Right lobe of liver (tissue), 6 donors: ENCODE measurements around the gene SBF2. TPM values are rescaled to one million over a fixed set of nuclear protein-coding genes. Genes with fewer than 3 reads are reported as not detected.

Source experiments
- ATAC-seq, 4 donors: fragments of 200-7000 bp; cut with Tn5 transposase; one replicate each; pipeline ENCODE4 v1.9.1; 2020; ENCODE audit warnings: mild to moderate bottlenecking in 4 of 4, moderate library complexity in 4 of 4
- DNase-seq, 3 donors: peaks; one replicate each; pipeline ENCODE4 v3.0.0-alpha.2; 2020
- H3K27ac ChIP-seq, 3 donors: fragments of 200-600 bp; one replicate each; pipeline ENCODE4 v1.8.0; 2022
- H3K27me3 ChIP-seq, 2 donors: fragments of 200-600 bp; one replicate each; pipeline ENCODE4 v1.8.0; 2022
- H3K36me3 ChIP-seq, 4 donors: fragments of 200-600 bp; sonication (generic) in 1 of 4; one replicate each; pipeline versions ENCODE4 v1.5.1 to v1.8.0; 2017 to 2022; ENCODE audit warnings: control low read depth in 1 of 4
- H3K4me1 ChIP-seq, 4 donors: fragments of 200-600 bp; sonication (generic) in 1 of 4; one replicate each; pipeline versions ENCODE4 v1.5.1 to v1.8.0; 2017 to 2022; ENCODE audit warnings: control low read depth in 1 of 4
- H3K4me3 ChIP-seq, 3 donors: fragments of 200-600 bp; one replicate each; pipeline ENCODE4 v1.8.0; 2022
- H3K9me3 ChIP-seq, 4 donors: fragments of 200-600 bp; sonication (generic) in 1 of 4; one replicate each; pipeline versions ENCODE4 v1.5.1 to v1.8.0; 2017 to 2022; ENCODE audit warnings: control low read depth in 1 of 4
- POLR2A ChIP-seq: fragments of 450-650 bp; IDR thresholded peaks from one replicate; pipeline ENCODE4 v1.6.1; 2017; ENCODE audit warnings: antibody characterized with exemption, mild to moderate bottlenecking
- WGBS: methylation state at CpG from one replicate; pipeline ENCODE4 v1.1.6; 2018; ENCODE audit warnings: low coverage, low lambda C conversion rate; ENCODE audit not compliant: insufficient coverage; ENCODE audit errors: missing lambda C conversion rate; 5-methylcytosine and 5-hydroxymethylcytosine counted together
- intact Hi-C, 2 donors: fragments of 100-400 bp; cut with DNase I; formaldehyde crosslinking; loops; one replicate each; pipeline versions ENCODE4 v1.11.2 to v1.14.1; 2022
- total RNA-seq, 6 experiments: library from RNA; depleted of rRNA in 2 of 6; stranded (reverse); fragments of >200 nt in 2 of 6; fragmentation: NEBNext Ultra II Directional in 3 of 6; extraction: Animal tissue kit (Norgen Biotek cat#: 25700) in 3 of 6; gene quantifications; one replicate each; pipeline versions ENCODE4 v1.1.0 to v1.2.4, GENCODE V29; 2016 to 2023
- TF ChIP-seq, protein P1 (sequence below), 4 donors: fragments of 200-600 bp in 3 of 4; fragments of 450-650 bp in 1 of 4; IDR thresholded peaks; one replicate each; pipeline versions ENCODE4 v1.5.1 to v1.8.0; 2016 to 2022; ENCODE audit warnings: antibody characterized with exemption in 4 of 4, mild to moderate bottlenecking in 2 of 4
- donor health status: DM: no; HTN: yes; CAD: no.
- donor health status: DM: no; HTN: no; CAD: no.
- donor health status: DM: no; HTN: no; CAD: no.
- donor health status: DM: no; HTN: yes; CAD: no.
- donor health status: DM: no; HTN: yes; CAD: no.

Gene SBF2
- total RNA-seq, 6 experiments from 2014 or later = 13.7 to 28.4 (median 21.3) TPM

DNA sequence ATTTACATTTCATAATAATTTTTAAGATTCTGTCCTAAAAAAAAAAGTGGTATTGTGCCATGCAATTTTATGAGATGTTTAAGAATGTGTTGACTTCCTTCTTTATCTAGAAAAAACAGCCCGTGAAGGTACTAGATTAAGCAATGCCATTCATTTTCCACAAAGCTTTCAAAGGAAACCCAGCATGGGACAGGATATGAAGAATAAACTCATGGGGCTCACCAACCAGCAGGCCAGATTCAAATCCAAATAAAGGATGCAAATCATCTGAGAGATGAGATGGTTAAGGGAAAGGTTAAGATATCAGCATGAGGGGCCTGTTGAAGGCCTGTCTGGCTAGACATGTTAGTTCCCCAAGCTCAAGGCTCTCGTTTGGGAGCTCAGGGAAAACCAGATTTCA is 431.0 kb downstream of the SBF2 start:
- no peak for ATAC-seq
- H3K27me3 ChIP-seq = no peaks in the 10 kb centered on the region
- H3K4me1 ChIP-seq = no peaks in the 10 kb centered on the region
- 67% methylated on average over 2 of the region's 2 CpGs for WGBS
- intact Hi-C loops = no loop called here
- no peak overlapping the region for H3K4me3 ChIP-seq
- no peaks in the 10 kb centered on the region for H3K36me3 ChIP-seq
- TF ChIP-seq, protein P1, sequence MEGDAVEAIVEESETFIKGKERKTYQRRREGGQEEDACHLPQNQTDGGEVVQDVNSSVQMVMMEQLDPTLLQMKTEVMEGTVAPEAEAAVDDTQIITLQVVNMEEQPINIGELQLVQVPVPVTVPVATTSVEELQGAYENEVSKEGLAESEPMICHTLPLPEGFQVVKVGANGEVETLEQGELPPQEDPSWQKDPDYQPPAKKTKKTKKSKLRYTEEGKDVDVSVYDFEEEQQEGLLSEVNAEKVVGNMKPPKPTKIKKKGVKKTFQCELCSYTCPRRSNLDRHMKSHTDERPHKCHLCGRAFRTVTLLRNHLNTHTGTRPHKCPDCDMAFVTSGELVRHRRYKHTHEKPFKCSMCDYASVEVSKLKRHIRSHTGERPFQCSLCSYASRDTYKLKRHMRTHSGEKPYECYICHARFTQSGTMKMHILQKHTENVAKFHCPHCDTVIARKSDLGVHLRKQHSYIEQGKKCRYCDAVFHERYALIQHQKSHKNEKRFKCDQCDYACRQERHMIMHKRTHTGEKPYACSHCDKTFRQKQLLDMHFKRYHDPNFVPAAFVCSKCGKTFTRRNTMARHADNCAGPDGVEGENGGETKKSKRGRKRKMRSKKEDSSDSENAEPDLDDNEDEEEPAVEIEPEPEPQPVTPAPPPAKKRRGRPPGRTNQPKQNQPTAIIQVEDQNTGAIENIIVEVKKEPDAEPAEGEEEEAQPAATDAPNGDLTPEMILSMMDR (IDR thresholded peaks at IDR 0.05) = no peak
- TF ChIP-seq POLR2A = no peak
- no peak for DNase-seq
- no peak overlapping the region for H3K27ac ChIP-seq
- no peaks in the 10 kb centered on the region for H3K9me3 ChIP-seq

DNA sequence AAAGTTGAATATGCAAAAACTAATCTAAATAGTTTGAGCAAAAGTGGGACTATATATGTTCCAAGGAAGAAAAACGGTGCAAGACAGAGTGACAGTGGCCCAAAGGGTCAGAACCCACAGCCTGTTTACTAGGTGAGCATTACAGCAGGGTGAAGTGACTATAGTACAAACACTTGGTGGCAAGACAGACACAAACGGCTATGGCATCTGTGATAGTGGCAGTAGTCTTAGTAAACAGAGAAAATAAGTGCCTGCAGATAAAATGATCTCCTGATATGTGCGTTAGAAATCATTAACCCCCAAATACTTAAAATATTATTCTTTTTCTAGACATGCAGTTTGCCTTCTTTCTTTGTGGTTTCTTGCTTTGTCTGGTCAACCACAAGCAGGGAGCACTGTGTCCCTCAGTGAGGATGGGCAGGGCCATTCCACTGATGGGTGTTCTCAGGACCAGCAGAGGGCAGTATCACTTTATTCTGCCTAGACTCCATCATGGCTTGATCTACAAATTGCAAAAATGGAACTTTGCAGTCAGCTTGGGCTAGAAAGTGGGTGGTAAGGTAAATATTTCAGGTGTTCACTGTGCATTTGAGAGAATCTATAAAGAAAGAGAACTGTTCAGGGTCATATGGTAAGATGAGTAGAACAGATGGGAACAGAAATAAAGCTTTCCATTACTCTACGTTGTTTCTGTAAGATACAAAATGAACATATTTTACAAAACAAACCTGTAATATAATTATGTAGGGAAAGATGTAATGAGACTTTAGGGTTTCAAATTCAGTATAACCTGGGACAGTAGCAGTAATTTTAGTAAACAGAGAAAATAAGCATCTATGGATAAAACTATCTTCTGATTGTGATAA is 431.9 kb downstream of the SBF2 start:
- intact Hi-C loops = no loop called here
- ATAC-seq (peak; percentile 97 to 99 (median 98)), DNase-seq (peak; percentile 27 to 55 (median 53))
- H3K27me3 ChIP-seq = no peaks in the 10 kb centered on the region
- no peaks in the 10 kb centered on the region for H3K4me1 ChIP-seq
- no peak overlapping the region for H3K27ac ChIP-seq
- WGBS = 49% methylated on average over 4 of the region's 4 CpGs
- H3K9me3 ChIP-seq = no peaks in the 10 kb centered on the region
- no peaks in the 10 kb centered on the region for H3K36me3 ChIP-seq
- no peak for TF ChIP-seq POLR2A
- TF ChIP-seq, protein P1 (IDR thresholded peaks at IDR 0.05) = peak; percentile 76 to 93 (median 82)
- H3K4me3 ChIP-seq = no peak overlapping the region

DNA sequence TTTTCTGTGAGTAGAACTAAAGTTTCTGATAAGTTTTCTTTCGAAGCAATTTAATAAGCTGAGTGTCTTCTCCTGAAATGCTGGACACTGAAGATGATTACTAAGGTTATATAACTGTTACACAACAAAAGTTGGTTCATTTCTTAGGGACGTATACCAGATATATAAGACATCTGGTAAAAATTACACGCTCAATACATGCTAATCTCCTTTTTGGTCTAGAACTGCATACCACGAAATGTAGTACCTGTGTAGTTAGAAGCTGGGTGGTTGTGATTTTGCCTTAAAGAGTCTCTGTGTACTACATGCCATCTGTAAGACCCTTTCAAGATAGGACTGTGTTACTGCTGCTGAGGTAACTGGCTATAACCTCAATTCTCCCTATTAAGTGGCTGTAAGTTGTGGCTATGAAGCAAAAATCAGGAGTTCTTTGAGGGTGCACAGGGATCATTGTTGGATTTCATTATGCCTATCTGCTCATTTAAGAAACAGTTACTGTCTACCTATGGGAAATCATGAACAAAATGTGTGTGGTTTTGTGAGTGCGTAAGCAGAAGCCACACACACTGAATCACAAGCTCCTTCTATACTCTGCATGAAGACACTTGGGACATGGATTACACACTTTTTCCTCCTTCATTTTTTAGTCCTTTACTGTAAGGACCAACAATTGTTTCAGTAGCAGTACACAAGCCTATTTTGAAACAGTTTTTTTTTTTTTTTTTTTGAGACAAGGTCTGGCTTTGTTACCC is 434.3 kb downstream of the SBF2 start:
- Histone ChIP-seq H3K4me3 (no peak overlapping the region), H3K27me3 (no peaks in the 10 kb centered on the region), H3K4me1 (no peaks in the 10 kb centered on the region), H3K27ac (no peak overlapping the region), H3K36me3 (peaks cover 0 to 8% (median 1%) of the 10 kb centered on the region in 4 donors), H3K9me3 (no peaks in the 10 kb centered on the region)
- intact Hi-C loops = no loop called here
- WGBS = 82% methylated on average over 5 of the region's 5 CpGs
- TF ChIP-seq, protein P1 (IDR thresholded peaks at IDR 0.05) = no peak
- no peak for TF ChIP-seq POLR2A
- ATAC-seq = no peak
- DNase-seq = no peak

- no peak overlapping the region for H3K27ac ChIP-seq
- no peaks in the 10 kb centered on the region for H3K9me3 ChIP-seq
- ATAC-seq (no peak), DNase-seq (no peak)
- intact Hi-C loops = no loop called here
- H3K36me3 ChIP-seq = peaks cover 0 to 8% (median 1%) of the 10 kb centered on the region in 4 donors
- peaks cover 0 to 4% (median 0%) of the 10 kb centered on the region in 4 donors for H3K4me1 ChIP-seq
- 57% methylated on average over 2 of the region's 2 CpGs for WGBS
- no peaks in the 10 kb centered on the region for H3K27me3 ChIP-seq
- TF ChIP-seq, protein P1 (IDR thresholded peaks at IDR 0.05) = no peak
- H3K4me3 ChIP-seq = no peak overlapping the region
These were observed 435.2 kb downstream of the SBF2 start for GRCh38 chr11:9858822-9859221.
